TTC549 (cell line): ENCODE results near the gene UBE2M.
"Not testable (repeated sequence)": the region's sequence is repeated elsewhere in the genome, so short reads cannot be mapped to it uniquely, and the experiment has no call there.

ENCODE experiments used
- FAIRE-seq: peaks from 2 replicates; lab custom pipeline; 2012; peaks lifted over from hg19 to GRCh38; lab: Jason Lieb, UNC

UBE2M gene

GRCh38 chr19:58558066-58558622 is at the start of gene UBE2M:
Gene UBE2M (minus strand): TSS chr19:58558611. CDS start chr19:58558381, 230 bp downstream.
- no peak for FAIRE-seq

- FAIRE-seq = not testable (repeated sequence)
Observed at GRCh38 chr19:58607213-58607612, 48.8 kb upstream of the UBE2M start.

- not testable (repeated sequence) for FAIRE-seq
Observed at GRCh38 chr19:58606251-58606896, 48.0 kb upstream of the UBE2M start.

- no peak for FAIRE-seq
Observed at GRCh38 chr19:58586133-58586765, 27.8 kb upstream of the UBE2M start.

- no peak for FAIRE-seq
Observed at GRCh38 chr19:58585442-58586132, 27.2 kb upstream of the UBE2M start.

- no peak for FAIRE-seq
Observed at GRCh38 chr19:58584498-58585441, 26.4 kb upstream of the UBE2M start.

GRCh38 chr19:58582985-58583384 is 24.6 kb upstream of the UBE2M start:
- FAIRE-seq = no peak

- FAIRE-seq = no peak
Observed at GRCh38 chr19:58581227-58582141, 23.1 kb upstream of the UBE2M start.

GRCh38 chr19:58579473-58580142 is 21.2 kb upstream of the UBE2M start:
- FAIRE-seq = no peak

GRCh38 chr19:58578012-58578925 is 19.9 kb upstream of the UBE2M start:
- no peak for FAIRE-seq

- FAIRE-seq = not testable (repeated sequence)
Observed at GRCh38 chr19:58577581-58577980, 19.2 kb upstream of the UBE2M start.

- no peak for FAIRE-seq
Observed at GRCh38 chr19:58575183-58576041, 17.0 kb upstream of the UBE2M start.

GRCh38 chr19:58573658-58574164 is 15.3 kb upstream of the UBE2M start:
- no peak for FAIRE-seq

- peak; percentile 94 for FAIRE-seq
Observed at GRCh38 chr19:58572818-58573657, 14.6 kb upstream of the UBE2M start, which contains the start of gene MZF1. Gene MZF1 (minus strand): TSS chr19:58573335. CDS start chr19:58571389, 1,946 bp downstream.

- no peak for FAIRE-seq
Observed at GRCh38 chr19:58572026-58572817, 13.8 kb upstream of the UBE2M start.

- FAIRE-seq = no peak
Observed at GRCh38 chr19:58571575-58571947, 13.2 kb upstream of the UBE2M start.
